Aorta (tissue), 5 donors: ENCODE measurements around the gene KCMF1. TPM values are rescaled to one million over a fixed set of nuclear protein-coding genes. Genes with fewer than 3 reads are reported as not detected.

Source experiments
- ATAC-seq: fragments of 200-7000 bp; cut with Tn5 transposase; one replicate; pipeline ENCODE4 v1.9.1; 2022; ENCODE audit warnings: moderate library complexity; ENCODE audit not compliant: low FRiP score
- DNase-seq, 2 donors: peaks; one replicate each; pipeline ENCODE4 v3.0.0-alpha.2; 2020
- H3K27ac ChIP-seq, 2 donors: one replicate each; pipeline ENCODE4 v1.5.1; 2013; ENCODE audit warnings: low read length in 2 of 2, mild to moderate bottlenecking in 2 of 2, moderate library complexity in 2 of 2, control low read depth in 1 of 2, inconsistent platforms in 1 of 2, low read depth in 1 of 2
- H3K27me3 ChIP-seq, 2 donors: one replicate each; pipeline ENCODE4 v1.6.1; 2013; ENCODE audit warnings: control low read depth in 1 of 2, low read length in 1 of 2, mild to moderate bottlenecking in 1 of 2, moderate library complexity in 1 of 2; ENCODE audit not compliant: insufficient read depth in 2 of 2, control insufficient read depth in 1 of 2
- H3K36me3 ChIP-seq, 2 donors: one replicate each; pipeline ENCODE4 v1.6.1; 2013; ENCODE audit warnings: control low read depth in 1 of 2, low read length in 1 of 2, mild to moderate bottlenecking in 1 of 2; ENCODE audit not compliant: insufficient read depth in 2 of 2, control insufficient read depth in 1 of 2
- H3K4me1 ChIP-seq, 2 donors: one replicate each; pipeline ENCODE4 v1.6.1; 2013; ENCODE audit warnings: low read length in 2 of 2, control low read depth in 1 of 2, mild to moderate bottlenecking in 1 of 2, moderate library complexity in 1 of 2; ENCODE audit not compliant: insufficient read depth in 2 of 2, control insufficient read depth in 1 of 2
- H3K4me3 ChIP-seq, 2 donors: one replicate each; pipeline ENCODE4 v1.5.1; 2013; ENCODE audit warnings: low read length in 2 of 2, control low read depth in 1 of 2, mild to moderate bottlenecking in 1 of 2
- H3K9me3 ChIP-seq: one replicate; pipeline ENCODE4 v1.6.1; 2013; ENCODE audit warnings: mild to moderate bottlenecking, low read length; ENCODE audit not compliant: control insufficient read depth
- WGBS, 2 donors: extraction: QIAGEN DNeasy Blood & Tissue Kit; methylation state at CpG; one replicate each; pipeline ENCODE4 v1.1.7; 2013; 5-methylcytosine and 5-hydroxymethylcytosine counted together
- intact Hi-C, 2 donors: fragments of 100-400 bp; cut with DNase I; formaldehyde crosslinking; loops; one replicate each; pipeline versions ENCODE4 v1.14.2 to v1.15.0; 2022
- long read RNA-seq, 2 donors: library from polyadenylated mRNA; unstranded; transcript quantifications; one replicate each; pipeline ENCODE4 v2.0.0, GENCODE V29; 2020 to 2021
- polyA plus RNA-seq, 2 donors: library from polyadenylated mRNA; stranded (reverse); fragments of 200-250 nt; gene quantifications; one replicate each; pipeline ENCODE4 v1.2.3, GENCODE V29; 2013
- total RNA-seq, 2 donors: library from RNA; stranded (reverse); fragmentation: NEBNext Ultra II Directional; extraction: Animal tissue kit (Norgen Biotek cat#: 25700); gene quantifications; one replicate each; pipeline ENCODE4 v1.2.1, GENCODE V29; 2021
- donor health status: healthy with polysubstance abuse.
- donor health status: Bipolar disorder and iron deficiency.
- donor health status: DM: no; HTN: no; CAD: no.
- donor health status: DM: no; HTN: no; CAD: no.
- donor health status: DM: yes; HTN: yes; CAD: no.

KCMF1 gene
- total RNA-seq (10 to 100 TPM; 59.1 to 66.7 TPM), polyA plus RNA-seq (10 to 100 TPM; 37.2 to 42.2 TPM)
- long read RNA-seq, donor 1, full-length matches to known transcripts: 3 of 13 reads
- long read RNA-seq, donor 1, partial matches to known transcripts: 2 of 13 reads
- long read RNA-seq, donor 1, other reads (novel, unspliced or antisense): 8 of 13 reads
- long read RNA-seq, donor 2, full-length matches to known transcripts: 19 of 28 reads
- long read RNA-seq, donor 2, partial matches to known transcripts: 2 of 28 reads
- long read RNA-seq, donor 2, other reads (novel, unspliced or antisense): 7 of 28 reads

GRCh38 chr2:84970868-84971509, at the start of gene KCMF1:
KCMF1 (plus strand) TSS chr2:84971161; CDS start chr2:84971452, 291 bp downstream.
- intact Hi-C loops: no loop called here
- peak; percentile 86 for ATAC-seq
- Histone ChIP-seq H3K4me3 (peak within 1 kb of the TSS; percentile 100), H3K9me3 (no peaks in the 10 kb centered on the region), H3K36me3 (no peaks in the 10 kb centered on the region), H3K27ac (peak within 1 kb of the TSS; percentile 96 to 99), H3K4me1 (peaks cover 0 to 6% of the 10 kb centered on the region in 2 donors), H3K27me3 (no peaks in the 10 kb centered on the region)
- WGBS, 2 donors: 0 to 1% methylated on average over 14 to 101 of the region's 102 CpGs
- DNase-seq: peak; percentile 86 to 93

GRCh38 chr2:84923009-84923408, 48.0 kb upstream of the KCMF1 start:
- intact Hi-C loops: no loop called here
- no peak for ATAC-seq

GRCh38 chr2:84924173-84925106, 46.5 kb upstream of the KCMF1 start:
- H3K27me3 ChIP-seq: no peaks in the 10 kb centered on the region
- intact Hi-C loops: loop anchor here in 1 of 2 donors (5.0 kb wide), 2 partner anchors 373 to 427 kb away; no protein-coding TSS in a partner anchor
- H3K36me3 ChIP-seq: no peaks in the 10 kb centered on the region
- peak in 1 of 2 donors; percentile 55 for DNase-seq
- no peak overlapping the region for H3K27ac ChIP-seq
- H3K4me1 ChIP-seq: no peaks in the 10 kb centered on the region
- no peaks in the 10 kb centered on the region for H3K9me3 ChIP-seq
- 63% methylated on average over 9 of the region's 9 CpGs for WGBS, 2 donors
- peak; percentile 46 for ATAC-seq
- H3K4me3 ChIP-seq: no peak overlapping the region

More at GRCh38 chr2:84923009-84923408, 48.0 kb upstream of the KCMF1 start:
- Histone ChIP-seq H3K27me3 (no peaks in the 10 kb centered on the region), H3K4me3 (no peak overlapping the region), H3K36me3 (no peaks in the 10 kb centered on the region), H3K4me1 (no peaks in the 10 kb centered on the region), H3K9me3 (no peaks in the 10 kb centered on the region), H3K27ac (no peak overlapping the region)
- no peak for DNase-seq

- WGBS, 2 donors: 90 to 96% methylated on average over 2 of the region's 2 CpGs
- DNase-seq (no peak), ATAC-seq (no peak)
- no peaks in the 10 kb centered on the region for H3K36me3 ChIP-seq
- H3K4me3 ChIP-seq: no peak overlapping the region
- no peaks in the 10 kb centered on the region for H3K27me3 ChIP-seq
- H3K9me3 ChIP-seq: no peaks in the 10 kb centered on the region
- intact Hi-C loops: loop anchor here in 1 of 2 donors (5.0 kb wide), 2 partner anchors 372 to 428 kb away; no protein-coding TSS in a partner anchor
- H3K4me1 ChIP-seq: no peaks in the 10 kb centered on the region
- H3K27ac ChIP-seq: no peak overlapping the region
These were observed 45.6 kb upstream of the KCMF1 start for GRCh38 chr2:84925336-84925723.

GRCh38 chr2:84925724-84926376, 45.1 kb upstream of the KCMF1 start:
- no peaks in the 10 kb centered on the region for H3K4me1 ChIP-seq
- H3K4me3 ChIP-seq: no peak overlapping the region
- WGBS, 2 donors: 6 to 7% methylated on average over 34 of the region's 34 CpGs
- ATAC-seq: peak; percentile 92
- DNase-seq: peak; percentile 96 to 99
- H3K9me3 ChIP-seq: no peaks in the 10 kb centered on the region
- H3K27me3 ChIP-seq: no peaks in the 10 kb centered on the region
- H3K27ac ChIP-seq: no peak overlapping the region
- no peaks in the 10 kb centered on the region for H3K36me3 ChIP-seq
- intact Hi-C loops: loop anchor here in 1 of 2 donors (5.0 kb wide), 2 partner anchors 371 to 429 kb away; no protein-coding TSS in a partner anchor

GRCh38 chr2:84927275-84927627, 43.7 kb upstream of the KCMF1 start:
- DNase-seq (no peak), ATAC-seq (no peak)
- Histone ChIP-seq H3K9me3 (no peaks in the 10 kb centered on the region), H3K4me3 (no peak overlapping the region), H3K36me3 (no peaks in the 10 kb centered on the region), H3K27me3 (no peaks in the 10 kb centered on the region), H3K4me1 (no peaks in the 10 kb centered on the region), H3K27ac (no peak overlapping the region)
- WGBS, 2 donors: 44 to 50% methylated on average over 3 of the region's 3 CpGs
- intact Hi-C loops: loop anchor here in 1 of 2 donors (5.0 kb wide), 2 partner anchors 370 to 430 kb away; no protein-coding TSS in a partner anchor

- WGBS, 2 donors: 32 to 38% methylated on average over 1 of the region's 1 CpG
- ATAC-seq (no peak), DNase-seq (no peak)
- H3K4me1 ChIP-seq: no peaks in the 10 kb centered on the region
- no peaks in the 10 kb centered on the region for H3K36me3 ChIP-seq
- no peak overlapping the region for H3K4me3 ChIP-seq
- intact Hi-C loops: no loop called here
- no peaks in the 10 kb centered on the region for H3K27me3 ChIP-seq
- no peaks in the 10 kb centered on the region for H3K9me3 ChIP-seq
- no peak overlapping the region for H3K27ac ChIP-seq
These were observed 39.6 kb upstream of the KCMF1 start for GRCh38 chr2:84931384-84931821.
